ENCODE measurements around the gene SLC12A7.
"Not testable (repeated sequence)": the region's sequence is repeated elsewhere in the genome, so short reads cannot be mapped to it uniquely, and the experiment has no call there.

The SLC12A7 gene

DNA sequence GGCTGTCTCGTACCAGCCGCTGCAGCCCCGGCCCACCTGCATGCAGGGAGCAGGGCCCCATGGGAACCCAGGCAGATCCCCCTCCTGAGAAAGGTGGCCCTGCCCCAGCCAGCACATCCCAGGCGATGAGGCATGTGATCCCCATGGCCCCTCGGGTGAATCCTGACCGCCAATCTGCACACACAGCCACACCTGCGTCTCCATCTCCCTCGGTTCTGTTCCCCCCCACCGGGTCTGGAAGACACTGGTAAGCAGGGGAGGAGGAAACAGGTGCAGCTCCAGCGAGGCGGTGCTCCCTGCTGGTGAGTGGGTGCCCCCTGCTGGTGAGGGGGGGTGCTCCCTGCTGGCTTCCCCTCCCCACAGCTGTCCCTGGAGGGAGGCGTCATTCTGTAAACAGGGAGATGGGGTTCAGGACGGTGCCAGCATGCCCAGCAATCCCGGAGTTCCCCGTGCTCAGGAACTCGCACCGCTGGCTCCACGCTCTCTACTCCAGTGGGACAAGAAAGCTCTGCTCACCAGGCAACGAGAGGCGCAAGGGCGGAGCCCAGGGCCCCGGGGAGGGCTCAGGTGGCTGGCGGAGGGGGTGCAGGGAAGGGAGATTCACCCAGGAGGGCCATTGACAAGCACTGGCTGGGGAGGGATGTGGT lies 28.4 kb upstream of the SLC12A7 start:
- DNase-seq: peak; percentile 82 to 85

DNA sequence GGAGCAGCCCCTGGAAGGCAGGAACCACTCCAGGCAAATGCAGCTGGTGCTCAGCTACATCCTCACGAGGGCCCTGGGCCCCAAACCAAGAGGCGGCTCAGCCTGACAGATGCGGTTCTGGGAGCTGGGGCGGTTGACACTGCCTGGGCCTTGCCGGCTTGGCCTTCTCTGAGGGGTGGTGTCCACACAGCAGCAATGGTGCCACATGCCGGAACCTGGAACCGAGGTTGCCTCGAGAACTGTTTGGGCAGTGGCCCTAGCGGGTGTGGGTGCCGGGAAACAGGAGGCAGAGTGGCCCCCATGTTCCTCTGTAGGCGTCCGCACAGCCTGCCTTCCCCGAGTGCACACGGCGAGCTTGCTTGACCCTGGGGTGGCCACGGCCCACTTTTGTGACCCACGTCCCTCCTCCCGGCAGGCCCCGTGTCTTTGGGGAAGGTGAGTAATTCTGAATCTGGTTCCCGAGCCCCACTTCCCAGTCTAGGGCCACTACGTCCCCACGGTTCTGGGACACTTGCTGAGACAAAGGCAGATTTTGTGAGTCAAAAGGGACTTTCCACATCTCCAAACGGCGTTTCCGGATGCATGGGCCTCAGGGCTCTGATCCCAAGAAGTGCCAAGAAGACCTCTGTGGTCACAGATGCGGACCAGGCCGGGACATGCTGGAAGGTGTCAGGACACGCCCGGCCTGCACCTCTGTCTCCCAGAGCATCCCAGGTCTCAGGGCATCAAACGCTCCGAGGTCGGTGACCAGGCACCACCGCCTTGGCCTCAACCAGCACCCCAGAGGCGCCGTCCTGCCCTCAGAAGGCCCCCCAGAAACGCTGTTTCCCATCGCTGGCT lies 27.7 kb upstream of the SLC12A7 start:
- no peak for DNase-seq

DNA sequence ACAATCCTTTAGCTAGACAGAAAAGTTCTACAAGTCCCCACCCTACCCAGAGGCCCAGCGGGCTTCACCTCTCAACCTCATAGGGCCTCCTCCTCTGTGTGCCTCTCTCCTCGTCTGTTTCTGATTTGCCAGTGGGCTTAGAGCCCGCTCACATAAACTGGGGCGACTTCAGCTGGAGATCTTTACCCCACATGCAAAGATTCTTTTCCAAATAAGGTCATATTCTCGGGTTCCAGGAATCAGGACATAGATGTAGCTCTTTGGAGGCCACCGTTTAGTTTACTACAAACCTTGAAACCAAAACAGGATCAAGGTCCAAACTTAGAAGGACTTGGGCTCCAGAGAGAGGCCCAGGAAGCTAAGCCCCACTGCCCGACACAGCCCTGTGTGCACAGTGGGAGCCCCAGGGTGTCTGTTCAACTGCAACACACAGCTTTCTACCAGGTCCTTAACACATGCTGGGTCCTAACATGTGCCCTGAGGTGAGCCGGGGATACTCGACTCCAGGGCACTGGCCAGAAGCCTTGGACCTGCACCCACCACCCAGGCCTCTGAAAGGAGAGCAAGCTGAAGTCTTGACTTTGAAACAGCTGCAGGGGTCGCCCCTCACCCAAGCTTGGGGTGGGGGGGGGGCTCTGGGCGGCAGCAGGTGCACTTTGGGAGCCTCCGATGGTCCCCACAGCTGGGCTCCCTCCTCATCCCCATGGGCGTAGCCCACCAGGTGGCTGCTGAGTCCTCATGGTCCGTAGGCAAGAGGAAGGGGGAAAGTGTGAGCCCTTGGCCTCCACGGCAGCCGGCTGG lies 26.8 kb upstream of the SLC12A7 start:
- DNase-seq: no peak

DNA sequence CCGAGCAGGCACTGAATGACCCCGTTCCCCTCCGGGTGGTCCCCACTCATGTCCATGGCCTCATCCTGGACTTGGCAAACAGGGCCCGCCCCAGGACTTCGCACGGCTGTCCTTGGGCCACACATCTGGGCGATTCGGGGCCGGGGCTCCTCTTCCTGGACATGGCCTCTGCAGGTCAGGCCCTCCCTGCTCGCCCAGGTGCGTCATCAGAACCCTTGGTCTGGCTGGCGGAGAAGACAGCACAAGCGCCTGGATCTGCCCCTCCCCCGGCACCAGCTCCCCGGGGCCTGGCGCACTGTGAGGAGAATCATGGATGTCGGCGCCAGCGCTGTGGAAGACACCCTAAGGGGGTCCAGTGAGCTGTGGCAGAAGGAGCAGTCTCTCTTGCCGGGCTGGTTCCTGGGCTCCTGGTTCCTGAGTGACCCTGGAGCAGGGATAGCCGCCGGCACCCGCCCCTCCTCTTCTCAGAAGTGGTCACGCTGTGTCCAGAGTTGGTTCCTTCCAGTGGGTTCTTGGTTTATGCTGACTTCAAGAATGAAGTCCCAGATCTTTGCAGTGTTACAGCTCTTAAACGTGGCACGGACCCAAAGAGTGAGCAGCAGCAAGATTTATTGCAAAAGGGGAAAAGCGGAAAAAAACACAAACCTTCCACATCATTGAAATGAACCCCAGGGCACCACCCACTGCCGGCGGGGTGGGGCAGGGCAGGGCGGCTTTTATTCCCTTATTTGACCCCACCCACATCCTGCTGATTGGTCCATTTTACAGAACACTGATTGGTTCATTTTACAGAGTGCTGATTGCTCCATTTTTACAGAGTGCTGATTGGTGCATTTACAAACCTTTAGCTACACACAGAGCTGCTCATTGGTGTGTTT lies 25.9 kb upstream of the SLC12A7 start:
- DNase-seq: no peak

DNA sequence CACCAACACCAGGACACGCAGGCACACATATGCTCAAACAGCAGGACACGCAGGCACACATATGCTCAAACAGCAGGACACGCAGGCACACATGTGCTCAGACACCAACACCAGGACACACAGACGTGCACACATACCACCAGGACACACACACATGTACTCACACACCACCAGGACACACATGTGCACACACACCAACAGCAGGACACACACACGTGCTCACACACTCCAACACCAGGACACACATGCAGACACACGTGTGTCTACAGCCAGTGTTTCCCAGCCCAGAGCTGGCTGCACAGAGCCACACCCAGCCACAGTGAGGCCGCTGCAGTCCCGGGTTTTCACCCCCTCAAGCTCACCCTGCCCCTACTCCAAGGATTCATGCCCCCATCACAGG lies 25.0 kb upstream of the SLC12A7 start:
- no peak for DNase-seq

DNA sequence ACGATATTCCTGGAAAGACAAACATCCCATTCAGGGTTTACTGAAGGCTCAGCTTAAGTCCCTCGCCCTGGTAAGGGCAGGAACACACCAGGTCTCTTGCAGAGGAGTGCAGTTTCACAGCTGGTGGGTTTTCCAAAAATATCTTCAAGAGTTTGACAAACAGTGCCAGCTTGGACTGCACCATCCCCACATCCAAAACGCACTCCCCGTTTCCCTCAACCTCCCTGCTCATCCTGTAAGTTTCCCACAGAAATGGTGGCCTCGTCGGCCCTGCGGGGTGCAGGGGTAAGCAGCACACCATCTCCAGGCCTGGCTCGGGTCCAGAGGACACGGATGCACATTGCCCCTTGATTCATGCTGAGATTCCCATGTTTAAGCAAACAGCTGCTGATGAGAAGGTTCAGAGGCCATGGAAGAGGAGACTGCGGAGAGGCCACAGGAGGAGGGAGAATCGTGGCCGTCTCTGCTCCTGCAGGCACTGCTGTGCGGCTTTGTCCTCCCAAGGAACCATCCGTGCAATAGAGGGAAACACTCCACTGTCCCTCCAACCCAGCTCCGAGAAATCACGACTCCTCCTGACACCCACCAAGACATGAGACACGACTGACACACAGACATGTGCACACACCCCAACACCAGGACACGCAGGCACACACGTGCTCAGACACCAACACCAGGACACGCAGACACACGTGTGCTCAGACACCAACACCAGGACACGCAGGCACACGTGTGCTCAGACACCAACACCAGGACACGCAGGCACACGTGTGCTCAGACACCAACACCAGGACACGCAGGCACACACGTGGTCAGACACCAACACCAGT lies 24.0 kb upstream of the SLC12A7 start:
- no peak for DNase-seq

DNA sequence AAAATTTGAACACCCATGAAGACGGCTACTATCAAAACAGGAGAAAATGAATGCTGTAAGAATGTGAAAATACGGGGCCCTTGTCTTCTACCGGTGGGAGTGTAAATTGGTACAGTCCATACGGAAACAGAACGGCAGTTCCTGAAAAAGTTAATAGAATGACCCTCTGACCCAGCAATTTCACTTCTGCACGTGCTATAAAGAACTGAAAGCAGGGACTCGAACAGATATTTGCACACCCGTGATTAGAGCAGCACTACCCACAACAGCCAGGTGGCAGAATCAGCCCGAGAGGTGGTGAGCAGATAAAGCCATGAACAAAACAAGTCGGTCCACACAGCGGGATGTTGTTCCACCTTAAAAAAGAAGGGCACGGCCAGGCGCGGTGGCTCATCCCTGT lies 22.6 kb upstream of the SLC12A7 start:
- no peak for DNase-seq

DNA sequence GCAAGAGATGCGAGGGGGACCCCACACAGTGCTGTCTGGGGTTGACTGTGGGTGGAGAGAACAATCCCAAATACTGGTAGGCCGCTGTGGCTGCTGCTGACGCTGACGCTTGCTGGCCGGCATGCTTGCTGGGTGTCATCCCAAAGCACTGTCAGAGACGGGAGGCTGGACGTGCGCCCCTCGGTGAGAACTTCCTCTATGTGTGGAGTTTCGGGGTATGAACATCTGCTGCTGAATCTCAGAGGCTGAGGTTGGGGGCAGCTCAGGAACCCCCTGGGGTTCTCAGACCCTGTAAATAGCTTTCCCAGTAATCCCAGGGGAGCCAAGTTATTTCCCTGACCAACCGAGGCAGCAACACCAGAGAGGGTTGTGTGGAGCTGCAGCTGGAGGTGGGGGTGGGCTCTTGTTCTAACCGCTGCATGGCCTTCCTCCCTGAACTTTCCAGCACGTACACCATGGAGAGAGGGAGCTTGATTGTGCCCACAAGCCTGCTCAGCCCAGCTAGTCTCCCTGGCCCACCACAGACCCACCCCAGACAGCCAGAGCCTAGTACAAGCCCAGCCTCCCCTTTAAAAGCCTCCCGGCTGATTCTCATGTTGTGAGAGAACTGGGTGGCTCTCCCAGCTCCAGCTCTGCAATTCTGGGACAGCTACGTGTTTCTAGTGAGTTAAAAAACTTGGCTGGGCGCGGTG lies 21.8 kb upstream of the SLC12A7 start:
- no peak for DNase-seq

DNA sequence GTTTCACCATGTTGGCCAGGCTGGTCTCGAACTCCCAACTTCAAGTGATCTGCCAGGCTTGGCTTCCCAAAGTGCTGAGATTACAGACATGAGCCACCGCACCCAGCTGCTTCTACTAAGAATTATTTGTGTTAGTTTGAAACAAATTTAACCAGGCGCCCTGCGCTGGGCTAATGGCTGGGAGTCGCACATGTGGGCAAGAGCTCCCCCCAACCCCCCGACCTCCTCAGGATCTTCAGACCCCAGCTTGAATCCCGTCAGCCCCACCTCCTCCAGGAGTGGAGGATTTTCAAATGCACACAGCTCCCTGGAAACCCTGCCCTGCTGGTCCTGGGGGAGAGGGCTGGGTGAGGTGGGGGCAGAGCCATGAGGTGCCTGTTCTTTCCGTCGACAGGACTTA lies 21.2 kb upstream of the SLC12A7 start:
- DNase-seq: no peak

DNA sequence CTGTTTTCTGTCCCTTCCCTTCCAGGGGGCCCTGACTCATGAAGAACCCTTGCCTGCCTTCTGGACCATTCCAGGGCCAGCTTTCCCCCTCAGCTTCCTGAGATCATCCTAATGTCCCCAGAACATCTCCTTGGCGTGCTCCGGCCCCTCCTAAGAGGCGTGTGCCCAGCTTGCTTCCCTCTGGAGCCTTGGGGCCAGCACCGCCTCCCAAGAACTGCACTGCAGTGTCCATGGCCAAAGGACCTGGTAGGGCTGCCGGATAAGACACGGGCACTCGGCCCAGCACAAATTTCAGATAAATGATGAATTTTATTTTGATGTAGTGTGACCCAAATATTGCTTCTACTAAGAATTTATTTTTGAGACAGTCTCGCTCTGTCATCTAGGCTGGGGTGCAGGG lies 20.7 kb upstream of the SLC12A7 start:
- DNase-seq: no peak

DNA sequence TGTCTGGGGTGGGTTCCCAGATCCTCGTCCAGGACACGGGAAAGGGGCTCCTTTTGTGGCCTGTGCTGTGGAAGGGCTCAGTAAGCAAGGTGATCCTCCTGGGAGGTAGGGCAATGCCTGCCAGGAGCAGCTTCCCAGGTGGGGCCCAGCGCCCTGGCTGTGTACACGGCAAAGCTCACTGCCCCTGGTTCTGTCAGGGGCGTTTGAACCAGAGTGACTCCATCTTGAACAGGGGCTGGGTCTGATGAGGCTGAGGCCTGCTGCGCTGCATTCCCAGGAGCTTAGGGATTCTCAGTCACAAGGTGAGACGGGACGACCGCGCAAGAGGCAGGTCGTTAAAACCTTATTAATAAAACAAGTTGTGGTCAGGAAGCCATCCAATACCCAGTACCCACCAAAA lies 19.9 kb upstream of the SLC12A7 start:
- no peak for DNase-seq

DNA sequence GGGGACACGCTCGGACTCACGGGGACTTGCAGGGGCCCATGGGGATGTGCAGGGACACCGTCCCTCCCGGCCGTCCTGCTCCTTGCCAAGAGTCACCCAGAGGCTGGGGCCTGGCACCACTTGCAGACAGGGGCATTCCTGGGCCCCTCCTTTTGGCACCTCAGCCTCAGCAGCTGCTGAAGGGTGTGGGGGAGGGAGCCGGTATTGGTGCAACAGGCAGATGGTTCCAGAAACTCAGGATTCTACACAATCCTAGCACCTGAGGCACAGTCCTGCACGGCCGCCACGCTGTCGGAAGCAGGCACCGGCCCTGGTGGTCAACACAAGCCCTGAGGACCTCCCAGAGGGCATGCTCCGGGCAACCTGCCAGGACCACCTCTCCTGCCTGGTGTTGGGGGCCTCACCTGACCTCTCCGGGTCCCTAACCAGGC lies 19.3 kb upstream of the SLC12A7 start:
- DNase-seq: no peak

DNA sequence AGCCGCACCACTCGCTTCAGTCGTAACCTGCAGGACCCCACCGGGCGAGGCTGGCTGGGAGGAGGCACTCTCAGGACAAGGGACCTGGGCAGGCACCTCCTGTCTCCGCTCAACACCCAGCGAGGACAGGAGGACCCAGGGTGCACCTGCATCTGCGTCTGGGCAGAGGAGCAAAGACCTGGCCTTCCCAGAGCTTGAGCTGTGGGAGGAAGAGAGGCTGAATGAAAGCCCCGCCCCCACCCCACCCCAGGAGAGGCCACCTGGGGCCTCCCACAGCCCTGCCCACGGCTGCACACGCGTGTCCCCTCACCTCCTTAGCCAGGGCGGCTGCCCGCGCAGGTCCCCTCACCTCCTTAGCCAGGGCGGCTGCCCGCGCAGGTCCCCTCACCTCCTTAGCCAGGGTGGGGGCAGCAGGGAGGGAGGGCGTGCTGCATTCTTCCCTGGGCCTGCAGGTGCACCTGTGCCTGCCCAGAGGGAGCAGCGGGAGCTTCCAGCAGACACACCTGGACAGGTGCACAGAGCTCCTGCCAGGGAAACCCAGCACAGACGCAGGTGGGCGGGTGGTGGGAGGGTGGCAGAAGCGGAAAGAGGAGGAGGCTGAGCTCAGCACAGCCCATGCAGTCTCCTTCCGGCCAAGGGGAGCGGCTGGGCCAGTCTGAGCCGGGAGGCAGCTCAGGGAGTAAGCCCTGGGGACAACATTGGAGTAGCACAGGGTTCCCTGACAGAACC lies 18.5 kb upstream of the SLC12A7 start:
- no peak for DNase-seq

DNA sequence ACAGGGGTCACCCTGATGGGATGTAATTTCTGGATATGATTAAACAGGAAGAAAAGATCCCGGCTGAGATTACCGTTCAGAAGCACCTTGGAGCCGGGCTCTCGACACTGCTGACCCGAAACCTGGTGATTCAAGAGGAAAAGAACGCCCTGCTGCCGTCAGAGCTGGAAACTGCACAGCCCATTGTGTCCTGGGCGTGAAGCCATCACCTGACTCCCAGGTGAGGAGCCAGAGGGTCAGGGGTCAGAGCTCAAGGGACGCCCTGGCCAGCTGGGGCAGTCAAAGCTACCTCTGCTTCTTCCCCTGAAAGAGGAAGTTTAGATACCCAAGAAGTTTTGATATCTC lies 17.8 kb upstream of the SLC12A7 start:
- DNase-seq: no peak

DNA sequence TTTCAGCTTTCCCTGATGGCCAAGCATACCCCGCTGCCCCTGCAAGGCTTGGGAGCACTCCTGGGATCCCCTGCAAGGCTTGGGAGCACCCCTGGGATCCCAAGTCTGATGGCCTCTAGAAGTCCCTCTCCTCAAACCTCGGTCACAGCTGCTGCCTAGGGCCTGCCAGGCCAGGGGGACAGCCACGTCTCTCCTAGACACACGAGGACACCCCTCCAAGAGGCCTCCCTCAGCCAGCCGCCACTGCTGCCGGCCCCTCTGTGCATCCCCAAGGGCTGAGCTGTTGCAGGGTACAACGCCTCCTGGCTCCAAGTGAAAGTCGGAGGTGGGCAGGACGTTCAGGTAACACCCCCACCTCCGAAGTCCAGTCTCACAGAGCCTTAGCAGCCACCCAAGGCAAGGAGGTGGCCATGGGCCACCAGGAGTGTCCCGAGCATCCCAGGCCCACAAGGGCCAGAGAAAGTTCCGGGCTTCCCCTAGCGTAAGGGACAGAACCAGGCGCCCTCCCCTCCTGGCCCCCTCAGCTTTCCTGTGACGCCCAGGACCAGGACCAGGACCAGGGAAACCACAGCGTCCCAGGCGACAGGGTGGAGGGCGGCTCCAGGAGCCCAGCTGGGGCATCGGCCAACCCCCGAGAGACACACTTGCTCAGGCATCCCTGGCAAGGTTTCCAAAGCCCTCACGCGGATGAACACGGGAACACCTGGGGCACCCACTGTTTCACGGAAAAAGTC lies 17.3 kb upstream of the SLC12A7 start:
- DNase-seq: no peak

DNA sequence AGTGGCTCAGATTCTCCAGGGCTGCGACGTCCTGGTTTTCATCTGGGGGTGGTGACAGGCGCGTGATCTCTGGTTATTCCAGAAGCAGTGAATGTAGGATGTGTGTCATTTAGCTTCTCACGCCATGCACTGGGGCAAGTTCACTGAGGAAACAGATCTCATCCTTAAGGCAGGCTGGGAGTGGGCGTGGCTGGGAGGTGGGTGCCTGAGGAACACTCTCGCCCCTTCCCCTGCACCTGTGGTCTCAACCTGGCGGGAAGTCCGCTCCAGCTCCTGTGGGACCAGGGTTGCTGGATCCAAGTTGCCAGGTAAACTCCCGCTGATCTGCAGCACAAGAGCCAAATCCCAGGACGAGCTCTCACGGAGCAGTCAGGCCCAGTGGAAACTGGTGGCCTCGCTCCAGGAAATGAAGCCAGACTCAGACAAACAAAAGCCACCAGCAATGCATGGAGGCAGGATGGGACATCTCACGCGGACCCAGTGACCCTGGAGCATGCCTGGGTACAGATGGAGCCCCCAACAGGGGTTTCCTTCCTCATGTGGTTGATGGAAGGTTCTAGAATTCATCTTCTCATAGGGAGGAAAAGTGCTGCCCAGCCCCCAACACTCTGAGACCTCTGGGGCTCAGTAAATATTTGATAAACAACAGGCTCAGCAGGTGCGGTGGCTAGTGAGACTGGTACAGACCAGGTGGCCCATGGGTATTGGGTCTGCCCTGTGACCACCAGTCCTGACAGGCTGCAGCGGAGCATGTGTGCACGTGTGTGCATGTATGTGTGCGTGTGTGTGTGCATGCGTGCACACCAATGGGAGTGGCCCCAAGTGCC lies 16.3 kb upstream of the SLC12A7 start:
- DNase-seq: no peak

DNA sequence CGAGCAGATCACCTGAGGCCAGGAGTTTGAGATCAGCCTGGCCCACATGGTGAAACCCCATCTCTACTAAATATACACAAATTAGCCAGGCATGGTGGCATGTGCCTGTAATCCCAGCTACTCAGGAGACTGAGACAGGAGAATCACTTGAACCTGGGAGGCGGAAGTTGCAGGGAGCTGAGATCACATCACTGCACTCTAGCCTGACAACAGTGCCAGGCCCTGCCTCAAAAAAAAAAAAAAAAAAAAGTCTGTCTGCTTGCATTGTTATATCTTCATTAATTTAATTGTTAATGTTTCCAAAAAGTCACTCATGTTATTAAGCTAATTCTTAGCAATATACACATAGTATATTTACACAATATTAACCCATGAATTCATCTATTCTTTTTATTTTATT lies 13.8 kb upstream of the SLC12A7 start:
- DNase-seq: not testable (repeated sequence)

DNA sequence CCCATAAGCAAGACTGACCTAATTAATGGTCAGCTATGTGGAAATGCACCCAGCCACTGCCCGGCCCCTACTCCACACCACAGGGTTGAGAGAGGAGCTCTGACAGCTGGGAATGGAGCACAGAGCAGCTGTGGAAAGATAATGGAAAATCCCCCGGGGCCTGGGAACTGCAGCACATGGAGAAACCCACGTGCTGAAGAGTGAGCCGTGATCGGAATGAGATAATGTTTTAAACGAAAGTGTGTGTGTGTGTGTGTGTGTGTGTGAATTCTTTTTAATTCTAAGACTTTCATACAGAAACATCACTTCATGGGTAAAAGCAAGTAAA lies 13.1 kb upstream of the SLC12A7 start:
- no peak for DNase-seq
